GM18861 (cell line): Measurements from ENCODE around the gene BCL3.
A peak's percentile ranks its signal among the peaks of the same experiment; 100 is the strongest.
"Not testable (repeated sequence)": the region's sequence is repeated elsewhere in the genome, so short reads cannot be mapped to it uniquely, and the experiment has no call there.

Experiments
- ATAC-seq: cut with Tn5 transposase; IDR thresholded peaks from one replicate; pipeline ENCODE4 v1.9.1; 2021; ENCODE audit not compliant: unreplicated experiment

The BCL3 gene

GRCh38 chr19:44757057-44757734, 8.7 kb downstream of the BCL3 start:
- no peak for ATAC-seq

DNA sequence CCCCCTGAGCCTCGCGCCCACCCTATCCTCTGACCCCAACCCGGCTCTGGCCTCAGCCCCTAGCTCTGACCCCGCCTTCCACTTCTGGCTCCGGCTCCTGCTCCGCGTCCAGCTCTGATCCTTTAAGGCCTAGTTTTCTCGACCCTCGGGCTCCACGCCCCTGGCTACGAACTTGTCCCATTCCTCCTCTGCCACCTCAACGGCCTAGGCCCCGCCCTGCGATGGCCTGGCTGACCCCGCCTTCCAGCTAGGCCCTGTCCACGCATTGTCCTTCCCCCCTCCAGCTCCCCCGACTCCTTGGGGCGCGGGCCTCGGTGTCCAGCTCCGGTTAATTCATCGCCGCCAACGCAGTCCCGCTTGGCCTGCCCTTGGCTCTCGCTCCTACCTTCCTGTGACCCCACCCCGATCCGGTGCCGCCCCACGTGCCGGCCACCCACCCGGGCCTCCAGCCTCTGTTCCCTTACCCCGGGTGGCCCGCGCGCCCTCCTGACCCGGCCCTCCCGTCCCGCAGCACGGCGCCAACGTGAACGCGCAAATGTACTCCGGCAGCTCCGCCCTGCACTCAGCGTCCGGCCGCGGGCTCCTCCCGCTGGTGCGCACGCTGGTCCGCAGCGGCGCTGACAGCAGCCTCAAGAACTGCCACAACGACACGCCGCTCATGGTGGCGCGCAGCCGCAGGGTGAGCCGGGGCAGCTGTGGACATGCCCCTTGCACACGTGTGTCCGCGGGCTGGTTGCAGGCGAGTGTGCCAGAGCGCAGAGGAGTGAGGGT, 9.4 kb downstream of the BCL3 start:
- no peak for ATAC-seq

- ATAC-seq: no peak
These were observed 10.1 kb downstream of the BCL3 start for GRCh38 chr19:44758596-44758995.

DNA sequence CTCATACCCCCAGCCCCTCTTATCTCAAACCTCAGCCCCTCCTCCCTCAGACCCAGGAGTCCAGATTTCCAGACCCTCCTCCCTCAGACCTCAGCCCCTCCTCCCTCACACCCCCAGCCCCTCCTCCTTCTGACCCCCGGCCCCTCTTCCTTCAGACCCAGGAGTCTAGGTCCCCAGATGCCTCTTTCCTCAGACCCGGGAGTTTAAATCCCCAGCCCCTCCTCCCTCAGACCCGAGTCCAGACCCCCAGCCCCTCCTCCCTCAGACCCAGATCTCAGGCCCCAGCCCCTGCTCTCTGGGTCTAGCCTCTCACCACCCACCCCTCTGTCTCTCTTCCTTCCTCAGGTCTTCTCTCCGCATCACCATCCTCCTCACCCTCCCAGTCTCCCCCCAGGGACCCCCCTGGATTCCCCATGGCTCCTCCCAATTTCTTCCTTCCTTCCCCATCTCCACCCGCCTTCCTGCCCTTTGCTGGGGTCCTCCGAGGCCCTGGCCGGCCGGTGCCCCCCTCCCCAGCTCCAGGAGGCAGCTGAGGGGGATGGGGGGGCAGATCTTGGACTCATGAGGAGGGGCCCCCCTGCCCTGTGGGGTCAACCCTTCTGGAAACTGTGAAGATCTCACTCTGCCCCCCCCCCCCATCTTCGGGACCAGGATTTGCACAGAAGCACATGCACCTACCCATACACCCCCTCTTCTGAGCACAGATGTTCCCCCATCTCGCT, 10.7 kb downstream of the BCL3 start:
- no peak for ATAC-seq

- no peak for ATAC-seq
These were observed 13.5 kb downstream of the BCL3 start for GRCh38 chr19:44762038-44762437.

- no peak for ATAC-seq
These were observed 16.8 kb downstream of the BCL3 start for GRCh38 chr19:44765033-44765948.

DNA sequence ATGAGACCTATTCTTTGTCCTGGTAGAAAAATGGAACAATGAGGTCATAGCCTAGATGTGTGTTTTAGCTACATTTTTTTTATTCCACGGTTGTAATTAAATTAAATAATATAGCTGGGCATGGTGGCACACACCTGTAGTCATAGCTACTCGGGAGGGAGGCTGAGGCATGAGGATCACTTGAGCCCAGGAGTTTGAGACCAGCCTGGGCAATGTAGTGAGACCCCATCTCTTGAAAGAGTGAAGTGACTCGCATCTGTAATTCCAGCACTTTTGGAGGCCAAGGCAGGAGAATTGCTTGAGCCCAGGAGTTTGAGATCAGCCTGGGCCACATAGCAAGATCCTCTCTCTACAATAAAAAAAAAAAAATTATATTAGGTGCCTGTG, 17.4 kb downstream of the BCL3 start:
- ATAC-seq: no peak

GRCh38 chr19:44767295-44768180, 19.0 kb downstream of the BCL3 start:
- no peak for ATAC-seq

DNA sequence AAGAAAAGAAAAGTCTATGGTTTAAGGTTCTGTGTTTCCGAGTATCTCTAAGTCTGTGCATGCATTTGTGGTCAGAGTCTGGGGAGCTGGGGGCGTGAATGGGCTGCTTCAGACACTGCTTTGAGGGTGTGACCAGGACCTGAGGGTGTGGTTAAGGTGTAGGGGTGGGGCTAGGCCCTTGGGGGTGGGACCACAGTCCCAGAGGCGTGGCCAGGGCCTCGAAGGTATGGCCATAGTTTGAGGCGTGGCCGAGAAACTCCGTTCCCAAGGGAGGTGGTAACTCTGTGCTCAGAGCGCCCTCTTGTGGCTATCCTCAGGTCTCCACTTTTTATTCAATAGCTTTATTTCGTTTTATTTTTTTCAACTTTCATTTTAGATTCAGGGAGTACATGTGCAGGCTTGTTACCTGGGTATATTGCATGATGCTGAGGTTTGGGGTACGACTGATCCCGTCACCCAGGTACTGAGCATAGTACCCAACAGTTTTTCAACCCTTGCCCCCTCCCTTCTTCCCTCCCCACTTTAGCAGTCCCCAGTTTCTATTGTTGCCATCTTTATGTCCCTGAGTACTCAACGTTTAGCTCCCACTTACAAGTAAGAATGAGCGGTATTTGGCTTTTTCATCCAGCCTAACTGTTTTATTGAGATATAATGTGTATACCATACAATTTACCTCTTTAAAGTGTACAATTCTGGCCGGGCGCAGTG, 22.2 kb downstream of the BCL3 start:
- ATAC-seq: peak; percentile 92

GRCh38 chr19:44772144-44772543, 23.6 kb downstream of the BCL3 start:
- ATAC-seq: not testable (repeated sequence)

GRCh38 chr19:44772959-44773358, 24.5 kb downstream of the BCL3 start:
- no peak for ATAC-seq

- no peak for ATAC-seq
These were observed 27.2 kb downstream of the BCL3 start for GRCh38 chr19:44775676-44776240.

GRCh38 chr19:44776402-44777096, 28.0 kb downstream of the BCL3 start:
- no peak for ATAC-seq

- ATAC-seq: no peak
These were observed 29.3 kb downstream of the BCL3 start, which contains the start of gene CBLC for GRCh38 chr19:44777715-44778347. TSS of gene CBLC (plus strand) at chr19:44777890. CDS start at chr19:44777932, 42 bp downstream.

DNA sequence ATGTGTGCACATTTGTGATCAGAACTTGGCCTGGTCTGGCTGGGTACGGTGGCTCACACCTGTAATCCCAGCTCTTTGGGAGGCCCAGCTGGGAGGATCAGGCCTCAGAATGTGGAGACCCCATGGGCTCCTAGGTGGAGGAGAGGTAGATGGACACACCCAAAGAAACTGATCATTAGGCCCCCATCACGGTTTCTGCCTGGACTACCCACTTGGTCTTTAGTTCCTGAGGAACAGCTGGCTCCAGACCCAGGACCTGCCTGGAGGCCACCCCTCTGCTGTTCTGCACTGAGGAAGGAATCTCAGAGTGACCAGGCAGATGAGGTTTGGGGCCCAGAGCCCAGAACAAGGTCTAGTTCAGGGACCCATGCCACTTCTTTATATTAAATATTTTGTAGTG, 30.6 kb downstream of the BCL3 start:
- ATAC-seq: no peak

DNA sequence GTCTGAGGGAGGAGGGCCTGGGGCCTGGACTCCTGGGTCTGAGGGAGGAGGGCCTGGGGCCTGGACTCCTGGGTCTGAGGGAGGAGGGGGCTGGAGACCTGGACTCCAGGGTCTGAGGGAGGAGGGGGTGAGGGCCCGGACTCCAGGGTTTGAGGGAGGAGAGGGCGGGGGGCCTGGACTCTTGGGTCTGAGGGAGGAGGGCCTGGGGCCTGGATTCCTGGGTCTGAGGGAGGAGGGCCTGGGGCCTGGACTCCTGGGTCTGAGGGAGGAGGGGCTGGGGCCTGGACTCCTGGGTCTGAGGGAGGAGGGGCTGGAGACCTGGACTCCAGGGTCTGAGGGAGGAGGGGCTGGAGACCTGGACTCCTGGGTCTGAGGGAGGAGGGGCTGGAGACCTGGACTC, 33.2 kb downstream of the BCL3 start:
- ATAC-seq: not testable (repeated sequence)

DNA sequence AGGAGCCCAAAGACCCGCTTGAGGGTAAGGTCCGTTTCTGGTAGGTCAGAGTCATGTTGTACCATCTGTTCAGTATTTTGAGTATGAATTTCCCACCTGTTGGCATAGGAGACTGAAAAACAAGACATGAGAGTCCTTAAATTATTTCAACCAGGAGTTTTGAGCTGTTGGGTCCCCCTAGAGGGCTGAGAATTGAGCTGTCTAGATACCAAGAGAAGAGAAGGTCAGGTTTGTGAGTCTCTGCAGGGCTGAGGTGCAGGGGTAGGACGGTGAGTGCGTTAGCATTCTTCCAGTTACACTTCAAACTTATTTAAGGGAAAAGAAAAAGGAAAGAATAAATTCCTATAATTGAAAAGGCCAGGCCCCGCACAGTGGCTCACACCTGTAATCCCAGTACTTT, 34.2 kb downstream of the BCL3 start:
- ATAC-seq: no peak

DNA sequence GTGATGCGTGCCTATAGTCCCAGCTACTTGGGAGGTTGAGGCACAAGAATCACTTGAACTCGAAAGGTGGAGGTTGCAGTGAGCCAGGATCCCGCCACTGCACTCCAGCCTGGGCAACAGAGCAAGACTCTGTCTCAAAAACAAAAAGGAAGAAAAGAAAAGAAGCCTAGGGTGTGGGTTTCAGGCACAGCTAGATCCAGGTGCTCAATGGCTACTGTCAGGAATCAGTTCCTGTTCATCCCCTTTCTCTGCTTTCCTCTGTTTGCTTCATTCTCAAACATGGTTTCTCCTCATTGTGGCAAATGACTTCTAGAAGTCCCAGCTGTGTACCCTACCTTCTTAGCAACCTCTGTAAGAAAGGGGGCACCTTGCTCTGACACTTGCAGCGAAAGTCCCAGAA, 35.0 kb downstream of the BCL3 start:
- no peak for ATAC-seq
